Stimulated activated CD8-positive, alpha-beta memory T cell treated with anti-CD3 and anti-CD28 coated beads, Interleukin-7, amount 100 ng/mL, for 4 hours (primary cell): ENCODE measurements around the gene WAS.
"Not testable (repeated sequence)": the region's sequence is repeated elsewhere in the genome, so short reads cannot be mapped to it uniquely, and the experiment has no call there.

Experiments used
- DNase-seq, 2 donors: peaks; one replicate each; pipeline ENCODE4 v3.0.0-alpha.2; 2020; ENCODE audit warnings: low read depth in 2 of 2

Gene WAS

GRCh38 chrX:48685416-48685815 is 1.8 kb downstream of the WAS start:
- DNase-seq = no peak

- DNase-seq = no peak
Observed at GRCh38 chrX:48688531-48689150, 5.0 kb downstream of the WAS start.

- DNase-seq = no peak
Observed at GRCh38 chrX:48689208-48689920, 5.8 kb downstream of the WAS start.

- DNase-seq = not testable (repeated sequence)
Observed at GRCh38 chrX:48691746-48692145, 8.1 kb downstream of the WAS start.

DNA sequence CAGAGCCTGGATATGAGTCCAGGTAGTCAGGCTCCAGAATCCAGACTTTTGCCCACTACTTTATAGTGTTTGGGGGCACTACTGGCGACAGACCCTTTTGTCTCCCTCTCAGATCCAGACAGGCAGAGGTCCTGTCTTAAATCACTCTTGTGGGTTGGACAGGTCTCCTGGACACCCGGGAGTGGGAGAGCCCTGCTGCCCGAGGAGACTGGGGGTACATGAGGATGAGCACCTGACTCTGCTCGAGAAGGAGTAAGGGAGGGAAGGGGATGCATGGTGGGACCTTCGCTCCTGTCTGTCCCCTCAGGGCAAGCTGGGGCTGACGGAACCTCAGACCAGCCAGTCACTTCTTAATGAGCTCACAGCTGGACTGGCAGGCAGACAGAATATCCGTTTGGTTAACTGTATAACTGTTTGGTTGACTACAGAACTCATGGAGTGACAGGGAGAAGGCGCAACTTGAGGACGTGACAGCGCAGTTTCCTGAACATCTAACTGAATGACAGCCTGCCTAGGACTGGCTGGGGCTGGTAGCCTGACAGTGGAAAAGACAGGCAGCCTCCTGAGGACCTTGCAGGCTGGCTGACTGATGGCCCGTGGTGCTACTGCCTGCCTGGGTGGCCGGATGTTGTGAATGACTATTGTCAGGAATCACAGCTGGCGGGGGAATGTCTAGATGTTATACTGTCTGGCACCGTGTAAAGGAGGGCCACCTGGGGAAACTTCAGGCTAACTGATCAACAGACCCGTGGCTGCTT is 11.4 kb downstream of the WAS start:
- DNase-seq = no peak

- DNase-seq = no peak
Observed at GRCh38 chrX:48695534-48695896, 11.9 kb downstream of the WAS start.

- no peak for DNase-seq
Observed at GRCh38 chrX:48695925-48696300, 12.3 kb downstream of the WAS start.

GRCh38 chrX:48696301-48696908 is 12.8 kb downstream of the WAS start, which contains the start of gene SUV39H1:
TSS of gene SUV39H1 (plus strand) at chrX:48696734. CDS start at chrX:48696785, 51 bp downstream.
- peak; percentile 53 to 75 for DNase-seq

DNA sequence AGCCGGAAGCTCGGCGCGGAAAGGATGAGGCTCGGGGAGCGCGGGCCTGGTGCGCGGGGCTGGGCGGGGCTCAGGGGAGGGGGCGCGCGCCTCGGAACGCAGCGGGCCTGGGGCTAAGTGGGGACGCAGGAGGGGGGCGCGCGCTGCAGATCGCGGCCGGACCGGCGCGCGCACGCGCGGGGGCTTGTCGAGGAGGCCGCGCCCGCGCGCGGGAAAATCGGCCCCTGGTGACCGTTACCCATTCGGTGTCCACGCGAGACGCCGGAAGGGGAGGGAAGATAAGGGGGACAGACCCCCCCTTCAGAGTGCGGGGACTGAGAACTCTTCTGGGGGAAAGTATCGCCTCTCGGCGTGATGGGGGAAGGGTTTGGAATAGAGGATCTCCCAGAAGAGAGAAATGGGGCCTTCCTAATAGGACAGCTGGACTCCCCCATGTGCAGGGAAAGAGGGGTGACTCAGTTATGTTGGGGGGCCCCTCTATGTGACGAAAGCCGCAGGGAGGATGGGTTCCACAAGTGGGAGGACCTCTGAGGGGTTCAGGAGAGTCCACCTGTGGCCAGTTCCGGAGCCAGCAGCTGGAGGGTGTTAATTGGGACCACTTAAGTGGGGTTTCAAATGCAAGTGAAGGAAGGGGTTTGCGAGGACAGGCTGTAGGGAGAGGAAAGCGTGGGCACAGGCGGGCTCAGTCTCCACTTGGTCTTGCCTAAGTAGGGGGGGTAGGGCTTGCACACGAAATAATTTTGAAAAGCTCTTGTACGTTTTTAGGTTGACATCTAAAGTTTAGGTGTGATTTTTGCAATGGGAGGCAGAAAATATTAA is 13.5 kb downstream of the WAS start:
- no peak for DNase-seq

- no peak for DNase-seq
Observed at GRCh38 chrX:48698306-48698705, 14.7 kb downstream of the WAS start.

- no peak for DNase-seq
Observed at GRCh38 chrX:48700246-48700645, 16.6 kb downstream of the WAS start.

DNA sequence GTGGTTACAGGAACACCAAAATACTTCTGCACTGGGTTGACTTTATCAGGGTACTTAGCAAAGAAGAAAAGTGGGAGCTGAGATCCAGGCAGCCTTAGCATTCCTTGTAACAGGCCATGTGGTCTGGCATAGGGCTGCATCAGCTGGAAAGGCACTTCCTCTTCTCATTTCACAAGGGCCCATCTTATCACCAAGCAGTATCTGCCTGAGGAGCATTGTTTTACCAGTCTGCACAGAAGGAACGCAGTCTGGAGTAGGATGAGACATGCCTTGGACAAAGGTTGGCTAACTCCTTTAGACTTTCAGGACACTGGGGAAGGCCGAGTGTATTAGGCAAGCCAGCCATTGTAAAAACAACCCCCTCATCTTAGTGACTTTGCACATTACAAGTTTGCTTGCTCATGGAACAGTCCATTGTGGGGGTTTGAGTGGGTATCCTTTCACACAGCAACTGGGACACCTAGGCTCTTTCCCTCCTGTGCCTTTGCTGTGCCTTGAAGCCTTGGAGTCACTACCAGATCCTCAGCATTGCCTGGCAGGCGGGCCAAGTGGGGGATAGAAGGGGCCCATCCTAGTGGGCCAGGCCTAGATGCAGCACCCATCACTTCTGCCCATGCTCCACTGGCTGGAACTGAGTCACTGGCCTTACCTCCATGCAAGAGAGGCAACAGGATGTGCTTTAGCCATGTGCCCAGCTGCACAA is 17.5 kb downstream of the WAS start:
- DNase-seq = no peak

DNA sequence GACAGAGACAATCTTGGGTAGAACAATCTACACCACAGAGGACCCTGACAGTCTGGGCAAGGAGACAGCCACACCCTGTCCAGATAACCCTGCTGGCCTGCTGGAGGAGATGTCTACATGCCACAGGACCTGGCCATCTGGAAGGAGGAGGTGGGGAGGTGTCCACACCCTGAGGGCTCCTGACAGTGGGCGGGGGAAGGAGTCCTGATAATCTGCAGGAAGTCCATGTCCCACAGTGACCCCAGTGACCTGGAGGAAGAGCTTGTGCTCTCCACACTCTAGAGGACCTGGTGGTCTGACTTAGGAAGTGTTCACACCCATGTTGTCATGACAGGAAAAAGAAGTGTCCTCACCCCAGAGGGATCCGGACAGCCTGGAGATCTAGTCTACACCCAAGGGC is 18.4 kb downstream of the WAS start:
- DNase-seq = no peak

GRCh38 chrX:48702716-48703115 is 19.1 kb downstream of the WAS start:
- DNase-seq = no peak

- DNase-seq = no peak
Observed at GRCh38 chrX:48703228-48703627, 19.6 kb downstream of the WAS start.

DNA sequence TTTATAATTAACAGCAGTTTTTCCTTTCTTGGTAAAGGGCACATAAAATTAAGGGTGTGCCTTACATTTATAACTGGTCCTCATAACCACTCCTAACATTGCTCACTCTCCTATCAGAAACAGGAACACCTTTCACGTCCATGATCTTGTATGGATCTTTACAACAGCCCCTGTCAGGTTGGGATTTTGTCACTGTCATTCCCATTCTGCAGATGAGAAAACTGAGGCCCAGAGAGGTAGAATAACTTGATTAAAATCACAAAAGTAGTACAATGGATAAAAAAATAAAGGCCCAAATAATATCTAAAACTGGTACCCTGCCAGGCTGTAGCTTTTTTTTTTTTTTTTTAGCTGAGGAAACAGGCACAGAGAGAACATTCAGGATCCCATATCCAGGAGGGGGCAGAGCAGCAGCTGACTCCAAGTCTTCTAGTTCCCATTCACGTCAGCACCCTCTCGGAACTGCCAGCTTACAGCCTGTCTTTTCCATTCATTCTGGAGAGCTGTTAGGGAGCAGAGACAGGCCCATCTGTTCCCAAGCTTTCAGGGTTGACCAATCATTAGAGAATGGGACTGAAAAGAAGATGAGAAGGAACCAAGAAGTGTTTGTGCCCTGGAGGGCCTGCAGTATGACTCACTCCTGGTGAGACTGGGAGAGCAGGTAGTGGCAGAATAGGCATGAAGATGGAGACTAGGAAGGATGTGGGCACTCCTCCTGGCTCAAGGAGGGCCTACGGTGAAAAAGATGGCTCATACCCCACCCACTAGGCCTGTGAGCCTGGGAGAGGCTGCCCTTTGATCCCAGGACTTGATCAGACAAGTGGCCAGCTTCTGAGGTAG is 20.3 kb downstream of the WAS start:
- no peak for DNase-seq

DNA sequence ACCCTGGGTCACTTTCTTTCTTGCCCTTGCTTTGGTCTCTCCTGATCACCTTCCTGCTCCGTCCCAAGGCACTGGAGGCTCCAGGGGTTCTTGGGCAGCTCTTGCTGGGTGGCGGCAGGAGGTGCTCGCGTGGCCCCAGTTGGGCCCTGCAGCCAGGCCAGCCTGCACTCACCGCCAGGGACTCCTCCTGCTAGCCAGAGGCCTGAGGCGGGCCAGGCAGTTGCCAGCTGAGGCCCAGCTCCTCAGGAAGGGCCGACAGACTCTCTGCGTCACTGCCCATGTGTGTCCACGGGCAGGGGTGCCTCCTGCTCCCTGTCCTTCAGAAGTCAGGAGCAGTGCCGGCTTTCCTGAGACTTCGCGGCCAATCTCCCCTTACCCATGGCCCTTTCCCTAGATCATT is 22.3 kb downstream of the WAS start:
- DNase-seq = no peak

DNA sequence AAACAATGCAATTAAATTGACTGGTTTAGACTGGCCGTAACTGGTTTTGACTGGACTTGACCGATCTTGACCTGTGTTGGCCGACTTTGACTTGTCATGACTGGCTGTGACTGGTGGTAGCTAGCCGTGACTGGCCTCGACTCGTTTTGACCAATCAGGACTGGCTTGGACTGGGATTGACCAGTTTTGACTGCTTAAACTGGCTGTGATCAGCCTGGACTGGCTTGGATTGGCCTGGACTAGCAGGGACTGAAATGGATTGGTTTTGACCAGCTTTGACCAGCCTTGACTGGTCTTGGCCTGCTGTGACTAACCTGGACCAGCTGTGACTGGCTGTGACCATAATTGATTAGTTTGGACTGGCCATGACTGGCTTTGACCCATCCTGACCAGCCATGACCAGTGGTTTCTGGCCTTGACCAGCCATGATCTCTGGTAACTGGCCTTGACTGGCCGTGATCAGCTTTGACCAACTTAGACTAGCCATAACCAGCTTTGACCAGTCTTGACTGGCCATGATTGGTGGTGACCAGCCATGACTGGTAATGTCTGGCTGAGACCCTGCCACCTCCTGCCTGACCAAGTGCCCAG is 26.0 kb downstream of the WAS start:
- no peak for DNase-seq

GRCh38 chrX:48711162-48711928 is 27.7 kb downstream of the WAS start:
- DNase-seq = no peak
